Tongue (tissue), 2 donors: ENCODE data around the gene PTGES. TPM values are rescaled to one million over a fixed set of nuclear protein-coding genes. Genes with fewer than 3 reads are reported as not detected.
"Not testable (repeated sequence)": the region's sequence is repeated elsewhere in the genome, so short reads cannot be mapped to it uniquely, and the experiment has no call there.

Experiments used
- DNase-seq: peaks from one replicate; pipeline ENCODE4 v3.0.0-alpha.2; 2015
- total RNA-seq: library from RNA; depleted of rRNA; stranded (reverse); fragments of >200 nt; gene quantifications from one replicate; pipeline ENCODE4 v1.2.3, GENCODE V29; 2014

Gene PTGES
- 7.5 TPM for total RNA-seq

DNA sequence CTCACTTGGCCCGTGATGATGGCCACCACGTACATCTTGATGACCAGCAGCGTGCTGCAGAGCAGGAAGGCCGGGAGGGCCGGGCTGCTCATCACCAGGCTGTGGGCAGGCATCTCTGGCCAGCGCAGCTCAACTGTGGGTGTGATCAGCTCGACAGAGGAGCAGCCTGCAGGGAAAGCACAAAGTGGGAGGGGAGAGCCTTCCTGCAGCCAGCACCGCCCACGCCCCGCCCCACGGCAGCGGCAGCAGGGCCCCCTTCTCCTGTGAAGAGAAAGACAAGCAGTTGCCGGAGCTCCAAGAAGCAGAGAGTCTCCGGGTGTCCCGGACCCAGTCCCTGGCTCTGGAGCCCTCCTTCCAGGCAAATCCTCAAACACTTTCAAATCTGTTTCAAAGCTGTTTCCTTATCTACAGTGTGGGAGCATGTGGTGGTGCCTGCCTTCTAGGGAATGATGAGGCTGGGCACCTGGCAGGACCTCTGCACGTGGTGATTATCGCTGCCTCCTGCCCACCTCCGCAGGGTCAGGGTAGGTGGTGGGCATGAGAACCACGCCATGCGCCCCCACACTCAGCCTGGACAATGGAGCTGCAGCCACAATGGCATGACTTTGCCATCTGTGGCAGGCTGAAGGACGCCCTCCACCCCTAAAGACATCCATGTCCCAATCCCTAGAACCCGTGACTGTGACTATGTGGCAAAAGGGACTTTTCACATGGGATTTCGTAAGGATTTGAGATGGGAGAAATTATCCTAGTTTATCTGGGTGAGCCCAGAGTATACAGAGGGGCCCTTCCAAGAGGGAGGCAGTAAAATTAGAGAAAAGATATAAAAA lies at the start of gene PTGES:
Gene PTGES, minus strand, starts transcription at position 143 of the 830 bp plus-strand sequence. Its CDS starts 30 bp downstream, at position 113.
- DNase-seq = peak; percentile 88

DNA sequence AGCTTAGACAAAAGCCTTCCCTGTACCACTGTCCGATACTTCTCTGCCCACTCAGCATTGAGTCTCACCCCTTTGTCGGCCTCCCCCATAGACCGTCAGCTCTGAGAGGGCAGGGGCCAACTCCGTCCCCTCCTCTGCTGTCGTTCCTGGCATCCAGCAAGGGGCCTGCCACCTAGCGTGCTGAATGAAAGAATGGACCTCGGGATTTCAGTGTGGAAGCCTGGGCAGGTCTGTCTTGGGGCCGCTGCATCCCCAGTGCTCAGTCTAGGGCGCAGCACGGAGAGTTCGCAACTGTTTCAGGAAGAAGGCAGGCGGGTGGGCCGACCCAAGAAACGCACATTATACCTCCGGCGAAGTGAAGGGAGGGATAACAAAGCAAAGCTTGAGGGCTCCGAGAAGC lies 48.7 kb upstream of the PTGES start:
- DNase-seq = no peak

GRCh38 chr9:129798973-129799372 lies 46.1 kb upstream of the PTGES start:
- no peak for DNase-seq

DNA sequence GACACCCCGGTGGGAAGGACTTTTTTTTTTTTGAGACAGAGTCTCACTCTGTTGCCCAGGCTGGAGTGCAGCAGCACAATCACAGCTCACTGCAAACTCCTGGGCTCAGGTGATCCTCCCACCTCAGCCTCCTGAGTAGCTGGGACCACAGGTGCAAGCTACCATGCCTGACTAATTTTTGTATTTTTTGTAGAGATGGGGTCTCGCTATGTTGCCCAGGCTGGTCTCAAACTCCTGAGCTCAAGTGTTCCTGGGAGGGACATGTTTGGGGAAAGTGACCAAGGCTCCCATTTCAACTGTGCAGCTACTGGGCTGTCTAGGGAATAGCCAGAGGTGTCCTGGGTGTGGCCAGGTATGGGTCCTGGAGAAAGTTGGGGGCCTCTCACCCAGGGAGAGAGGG lies 43.2 kb upstream of the PTGES start:
- not testable (repeated sequence) for DNase-seq

- no peak for DNase-seq
Measured at GRCh38 chr9:129794549-129794948, 41.7 kb upstream of the PTGES start.

DNA sequence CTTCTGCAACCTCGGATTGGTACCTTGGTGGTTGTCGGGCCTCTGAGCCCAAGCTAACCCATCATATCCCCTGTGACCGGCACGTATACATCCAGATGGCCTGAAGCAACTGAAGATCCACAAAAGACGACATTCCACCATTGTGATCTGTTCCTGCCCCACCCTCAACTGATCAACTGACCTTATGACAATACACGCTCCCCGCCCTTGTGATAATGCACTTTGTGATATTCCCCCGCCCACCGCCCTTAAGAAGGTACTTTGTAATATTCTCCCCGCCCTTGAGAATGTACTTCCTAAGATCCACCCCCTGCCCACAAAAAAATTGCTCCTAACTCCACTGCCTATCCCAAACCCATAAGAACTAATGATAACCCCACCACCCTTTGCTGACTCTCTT lies 33.6 kb upstream of the PTGES start:
- no peak for DNase-seq

GRCh38 chr9:129785866-129786265 lies 33.0 kb upstream of the PTGES start:
- no peak for DNase-seq

DNA sequence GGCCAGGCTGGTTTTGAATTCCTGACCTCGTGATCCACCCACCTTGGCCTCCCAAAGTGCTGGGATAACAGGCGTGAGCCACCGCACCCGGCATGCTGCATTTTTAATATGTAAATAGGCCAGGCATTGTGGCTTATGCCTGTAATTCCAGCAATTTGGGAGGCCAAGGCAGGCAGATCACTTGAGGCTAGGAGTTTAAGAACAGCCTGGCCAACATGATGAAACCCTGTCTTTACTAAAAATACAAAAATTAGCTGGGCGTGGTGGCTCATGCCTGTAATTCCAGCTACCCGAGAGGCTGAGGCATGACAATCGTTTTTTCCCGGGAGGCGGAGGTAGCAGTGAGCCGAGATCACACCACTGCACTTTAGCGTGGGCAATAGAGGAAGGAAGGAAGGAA lies 32.1 kb upstream of the PTGES start:
- not testable (repeated sequence) for DNase-seq

GRCh38 chr9:129783516-129784361 lies 30.9 kb upstream of the PTGES start:
- peak; percentile 88 for DNase-seq

- no peak for DNase-seq
Measured at GRCh38 chr9:129781981-129782380, 29.1 kb upstream of the PTGES start.

DNA sequence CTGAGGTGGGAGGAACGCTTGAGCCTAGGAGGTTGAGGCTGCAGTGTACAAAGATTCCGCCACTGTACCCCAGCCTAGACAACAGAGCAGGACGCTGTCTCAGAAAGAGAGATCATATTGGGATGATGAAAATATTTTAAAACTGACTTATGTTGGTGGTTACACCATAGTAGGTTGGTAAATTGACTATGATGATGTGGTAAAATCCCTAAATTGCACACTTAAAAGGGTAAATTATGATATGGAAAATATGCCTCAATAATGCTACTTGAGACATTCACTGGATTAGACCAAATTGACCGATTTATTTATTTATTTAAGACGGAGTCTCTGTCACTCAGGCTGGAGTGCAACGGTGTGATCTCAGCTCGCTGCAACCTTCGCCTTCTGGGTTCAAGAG lies 28.3 kb upstream of the PTGES start:
- DNase-seq = no peak

DNA sequence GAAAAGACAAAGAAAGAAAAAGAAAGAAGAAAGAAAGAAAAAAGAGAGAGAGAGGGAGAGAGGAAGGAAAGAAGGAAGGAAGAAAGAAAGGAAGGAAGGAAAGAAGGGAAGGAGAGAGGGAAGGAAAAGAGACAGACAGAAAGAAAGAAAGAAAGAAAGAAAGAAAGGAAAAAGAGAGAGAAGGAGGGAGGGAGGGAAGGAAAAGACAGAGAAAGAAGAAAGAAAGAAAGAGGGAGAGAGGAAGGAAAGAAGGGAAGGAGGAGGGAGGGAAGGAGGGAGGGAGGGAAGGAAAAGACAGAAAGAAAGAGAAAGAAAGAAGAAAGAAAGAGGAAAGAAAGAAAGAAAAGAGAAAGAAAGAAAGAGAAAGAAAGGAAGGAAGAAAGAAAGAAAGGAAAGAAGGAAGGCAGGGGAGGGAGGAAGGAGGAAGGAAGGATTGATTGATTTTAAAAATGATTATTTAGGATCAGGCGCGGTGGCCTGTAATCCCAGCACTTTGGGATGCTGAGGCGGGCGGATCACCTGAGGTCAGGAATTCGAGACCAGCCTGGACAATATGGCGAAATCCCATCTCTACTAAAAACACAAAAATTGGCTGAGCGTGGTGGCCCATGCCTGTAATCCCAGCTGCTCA lies 26.8 kb upstream of the PTGES start:
- no peak for DNase-seq

- no peak for DNase-seq
Measured at GRCh38 chr9:129778469-129778868, 25.6 kb upstream of the PTGES start.

GRCh38 chr9:129777769-129778130 lies 24.9 kb upstream of the PTGES start:
- DNase-seq = no peak

GRCh38 chr9:129776938-129777768 lies 24.3 kb upstream of the PTGES start:
- peak; percentile 89 for DNase-seq

- no peak for DNase-seq
Measured at GRCh38 chr9:129776566-129776937, 23.7 kb upstream of the PTGES start.

- DNase-seq = not testable (repeated sequence)
Measured at GRCh38 chr9:129776096-129776495, 23.3 kb upstream of the PTGES start.

DNA sequence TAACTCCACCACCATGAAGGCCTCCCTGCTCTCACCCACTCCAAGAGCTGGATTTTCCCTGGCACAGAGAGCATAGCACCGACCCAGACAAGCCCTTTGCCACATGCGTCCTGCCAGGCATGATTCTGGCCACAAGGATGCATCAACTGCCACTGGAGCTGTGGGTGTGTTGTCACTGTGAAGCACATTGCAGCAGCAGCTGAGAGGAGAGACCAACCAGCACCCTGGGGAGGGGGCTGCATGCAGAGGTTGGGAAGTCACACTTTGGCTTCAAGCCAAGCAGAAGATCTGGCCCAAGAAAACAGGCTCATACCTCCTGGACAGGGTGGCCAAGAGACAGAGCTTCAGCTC lies 22.6 kb upstream of the PTGES start:
- DNase-seq = no peak

GRCh38 chr9:129774791-129775447 lies 22.1 kb upstream of the PTGES start:
- no peak for DNase-seq

DNA sequence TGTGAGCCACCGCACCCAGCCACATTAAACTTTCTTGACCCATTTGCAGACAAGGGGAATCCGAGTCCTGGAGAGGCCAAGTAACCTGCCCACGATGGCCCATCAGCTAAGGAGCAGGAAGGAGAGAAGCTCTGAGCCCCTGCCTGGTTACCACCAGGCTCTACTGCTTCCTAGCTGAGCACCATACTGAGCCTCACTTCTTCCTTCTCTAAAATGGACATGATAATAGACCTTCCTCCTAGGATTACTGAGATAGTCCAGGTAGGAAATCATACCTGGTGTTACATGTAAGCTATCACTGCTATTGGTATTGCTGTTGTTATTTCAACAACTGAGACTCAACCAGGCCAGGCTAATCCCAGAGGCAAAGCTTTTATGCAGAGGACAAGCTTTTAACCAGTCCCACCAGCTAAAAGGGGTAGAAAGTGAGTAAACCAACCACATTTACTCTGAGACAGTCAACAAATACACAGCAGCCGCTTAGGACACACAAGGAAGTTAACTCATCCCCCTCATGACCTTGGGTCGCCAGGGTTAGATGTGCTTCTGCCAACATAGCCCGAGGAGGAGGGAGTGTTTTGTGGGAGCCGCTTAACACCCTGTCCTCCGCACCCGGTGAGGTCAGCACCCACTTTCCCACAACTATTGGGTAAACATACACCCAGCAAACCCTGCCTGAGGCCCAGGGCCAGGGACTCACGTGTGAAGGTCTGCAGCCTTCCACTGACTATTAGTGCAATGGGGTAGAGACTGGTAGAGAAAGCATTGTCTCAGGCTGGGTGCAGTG lies 20.6 kb upstream of the PTGES start:
- no peak for DNase-seq

- DNase-seq = no peak
Measured at GRCh38 chr9:129770741-129771140, 17.9 kb upstream of the PTGES start.
